Fibroblast of skin of right biceps (primary cell): ENCODE results near the gene GRIN2A.

Experiments
- DNase-seq: peaks from one replicate; pipeline ENCODE4 v3.0.0-alpha.2; 2013

GRIN2A gene

DNA sequence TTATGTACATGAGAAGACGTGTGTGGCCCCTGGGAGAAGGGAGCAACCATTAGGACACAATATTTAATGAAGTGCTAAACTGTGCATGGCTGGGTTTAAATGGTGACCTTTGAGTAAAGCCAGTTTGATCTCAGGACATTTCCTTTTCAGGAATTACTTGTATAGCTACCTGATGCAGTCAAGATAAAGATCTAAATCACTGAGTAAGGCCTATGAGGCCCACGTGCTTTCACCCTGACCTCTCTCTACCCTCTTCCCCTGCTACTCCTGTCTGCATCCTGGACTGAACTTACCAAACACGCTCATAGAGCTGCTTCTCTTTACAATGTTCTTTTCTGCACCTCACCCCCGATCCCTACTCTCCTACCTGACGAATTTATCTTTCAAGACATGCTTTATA is 98.9 kb downstream of the GRIN2A start:
- DNase-seq: no peak

DNA sequence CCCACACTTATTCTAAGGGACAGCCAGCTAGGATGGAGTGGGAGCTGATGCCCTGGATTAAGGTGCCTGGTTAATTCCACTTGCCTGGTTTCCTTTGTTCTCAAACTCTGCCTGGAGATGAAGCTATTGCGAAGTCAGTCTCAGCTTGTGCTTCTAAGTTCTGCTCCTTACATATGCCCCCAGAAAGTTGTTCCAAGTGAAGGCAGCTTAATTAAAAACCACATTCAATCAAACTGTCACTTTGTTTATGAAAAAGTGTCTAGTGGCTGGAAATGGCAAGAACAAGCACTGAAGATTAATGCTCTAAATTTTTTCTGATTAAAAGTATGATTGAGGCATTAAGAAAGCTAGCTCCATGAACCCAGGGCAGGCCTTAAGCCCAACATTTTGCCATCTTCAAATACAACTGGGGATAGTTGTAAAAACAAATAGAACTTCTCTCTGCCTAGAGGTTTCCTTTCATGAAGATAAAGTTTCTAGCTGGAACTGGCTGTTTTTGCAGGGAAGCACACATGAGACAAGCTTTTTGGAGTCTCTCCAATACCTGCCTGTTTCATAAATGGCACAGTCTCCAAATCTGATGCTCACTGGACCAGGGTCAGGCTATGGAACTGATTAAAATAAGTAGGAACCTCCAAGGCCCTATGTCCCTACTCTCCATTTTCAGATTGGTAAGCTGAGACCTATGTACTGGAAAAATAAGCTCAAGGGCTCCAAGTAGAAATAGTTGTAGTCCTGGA is 100.9 kb downstream of the GRIN2A start:
- peak; percentile 26 for DNase-seq

DNA sequence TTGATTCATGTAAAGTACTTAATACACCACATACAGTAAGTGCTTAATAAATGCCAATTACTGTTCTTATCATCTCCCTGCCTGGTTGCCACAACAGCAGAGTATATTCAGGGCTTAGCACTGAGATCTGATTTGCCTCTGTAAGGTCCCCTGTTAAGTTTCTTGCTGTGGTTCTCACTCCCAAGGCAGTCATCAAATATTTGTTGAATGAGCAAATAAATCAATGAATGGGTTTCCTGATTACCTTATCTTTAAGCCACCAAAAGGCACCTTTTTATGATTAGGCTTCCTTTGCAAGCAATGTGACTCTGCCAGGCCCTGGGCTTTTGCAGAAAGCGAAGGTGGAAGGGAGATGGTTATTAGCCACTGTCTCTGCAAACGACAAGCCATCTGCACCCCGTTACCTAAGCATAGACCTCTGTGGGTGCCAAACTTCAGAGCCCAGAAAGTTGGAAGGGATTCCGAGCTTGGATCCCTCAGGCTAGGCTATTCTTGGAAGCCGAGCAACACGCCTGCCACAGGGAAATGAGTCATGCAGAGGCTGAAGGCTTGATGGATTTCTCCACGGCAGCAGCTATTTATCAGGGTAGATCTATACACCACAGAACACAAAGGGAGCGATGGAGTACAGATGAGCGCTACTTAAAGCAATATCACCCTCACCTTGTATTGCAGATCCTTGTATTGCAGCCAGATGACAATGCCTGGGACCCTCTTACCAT is 102.0 kb downstream of the GRIN2A start:
- peak; percentile 95 for DNase-seq

- DNase-seq: peak; percentile 35
Observed at GRCh38 chr16:10078541-10078949, 103.7 kb downstream of the GRIN2A start.

DNA sequence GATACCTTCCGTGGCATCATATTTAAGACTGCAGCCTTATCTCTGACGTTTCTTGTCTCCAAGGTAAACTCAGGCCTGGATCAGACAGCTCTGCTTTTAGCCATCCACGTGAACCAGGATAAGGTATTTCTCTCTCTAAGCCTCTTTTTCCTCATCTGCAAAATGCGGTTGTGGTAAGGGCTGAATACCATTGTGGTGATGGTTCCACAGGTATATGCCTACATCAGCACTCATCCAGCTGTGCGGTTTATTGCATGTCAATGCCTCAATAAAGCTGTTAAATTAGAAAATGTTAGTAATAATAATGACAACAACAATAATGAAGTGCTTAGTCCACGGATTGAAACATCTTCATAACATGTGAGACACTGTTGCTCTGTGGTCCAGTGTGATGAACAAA is 104.4 kb downstream of the GRIN2A start:
- no peak for DNase-seq

DNA sequence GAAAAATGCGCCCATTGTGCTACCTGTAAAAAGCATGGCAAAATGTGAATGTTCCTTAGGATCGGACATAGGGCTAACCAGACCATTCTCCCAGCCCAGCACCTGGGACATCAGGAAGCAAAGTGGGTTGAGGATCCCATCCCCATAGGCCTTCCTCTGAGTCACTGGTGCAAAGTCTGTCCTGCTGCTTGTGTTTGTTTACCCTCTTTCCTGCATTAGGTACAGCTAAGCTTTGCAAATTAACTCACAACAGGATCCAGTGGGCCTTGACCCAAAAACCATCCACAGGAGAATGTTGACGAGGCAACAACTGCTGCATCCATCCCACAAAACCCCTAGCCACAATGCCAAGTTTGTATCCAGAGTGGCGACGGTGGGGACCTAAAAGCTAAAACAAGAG is 106.2 kb downstream of the GRIN2A start:
- no peak for DNase-seq

DNA sequence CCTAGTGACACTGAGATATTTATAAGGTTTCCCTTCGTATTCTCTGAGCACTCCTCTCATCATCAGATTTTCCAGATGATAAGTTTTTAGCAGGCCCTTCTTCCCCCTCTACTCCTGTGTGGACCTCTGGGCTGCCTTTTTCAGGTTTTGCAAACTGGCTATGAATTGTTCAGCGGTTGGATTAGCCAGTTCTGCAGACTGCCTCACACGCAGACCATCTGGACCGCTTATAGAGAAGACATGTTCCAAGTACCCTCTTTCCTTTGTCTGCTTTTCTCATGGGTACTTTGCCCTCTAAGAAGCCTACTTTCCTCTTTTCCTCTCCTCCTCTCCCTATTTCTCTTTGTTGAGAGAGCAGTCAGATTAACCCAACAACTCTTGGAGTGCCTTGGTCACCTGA is 111.6 kb downstream of the GRIN2A start:
- DNase-seq: no peak

- DNase-seq: no peak
Observed at GRCh38 chr16:10069374-10069773, 112.9 kb downstream of the GRIN2A start.

DNA sequence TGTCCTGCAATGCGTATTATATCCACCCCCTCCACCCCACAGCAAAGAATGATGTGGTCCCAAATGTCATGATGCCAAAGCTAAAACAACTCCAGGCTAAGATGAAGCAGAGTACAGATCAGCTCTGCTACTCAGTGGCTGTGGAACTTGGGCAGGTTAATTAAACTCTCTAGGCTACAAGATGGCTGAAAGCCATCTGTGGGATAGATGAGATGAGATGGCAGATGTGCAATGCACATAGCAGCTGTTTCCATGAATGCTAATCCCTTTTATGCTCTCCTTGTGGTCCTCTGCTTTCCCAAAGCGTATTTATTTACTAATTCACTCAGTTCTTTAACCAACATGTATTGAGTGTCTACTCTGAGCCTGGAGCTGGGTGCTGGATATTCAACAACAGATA is 114.4 kb downstream of the GRIN2A start:
- no peak for DNase-seq

- peak; percentile 11 for DNase-seq
Observed at GRCh38 chr16:10067406-10067805, 114.8 kb downstream of the GRIN2A start.

- no peak for DNase-seq
Observed at GRCh38 chr16:10065019-10065418, 117.2 kb downstream of the GRIN2A start.

GRCh38 chr16:10048850-10049249 is 133.4 kb downstream of the GRIN2A start:
- DNase-seq: no peak

DNA sequence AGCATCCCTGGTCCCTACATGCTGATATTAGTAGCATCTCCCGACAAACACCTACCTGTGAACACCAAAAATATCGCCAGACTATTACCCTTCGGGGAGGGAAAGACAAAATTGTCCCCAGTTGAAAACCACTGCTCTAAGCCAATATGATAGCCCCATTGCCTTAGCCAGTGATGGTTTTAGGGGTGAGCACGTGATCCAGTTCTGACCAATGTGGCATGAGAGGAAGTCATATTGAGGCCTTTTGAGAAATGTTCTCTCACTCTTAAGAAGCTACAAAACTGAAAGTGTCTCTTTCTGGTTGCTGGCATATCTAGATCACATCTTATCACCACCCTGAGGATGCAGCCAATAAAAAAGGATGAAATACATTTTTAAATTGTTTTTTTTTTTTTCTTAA is 136.3 kb downstream of the GRIN2A start:
- no peak for DNase-seq

DNA sequence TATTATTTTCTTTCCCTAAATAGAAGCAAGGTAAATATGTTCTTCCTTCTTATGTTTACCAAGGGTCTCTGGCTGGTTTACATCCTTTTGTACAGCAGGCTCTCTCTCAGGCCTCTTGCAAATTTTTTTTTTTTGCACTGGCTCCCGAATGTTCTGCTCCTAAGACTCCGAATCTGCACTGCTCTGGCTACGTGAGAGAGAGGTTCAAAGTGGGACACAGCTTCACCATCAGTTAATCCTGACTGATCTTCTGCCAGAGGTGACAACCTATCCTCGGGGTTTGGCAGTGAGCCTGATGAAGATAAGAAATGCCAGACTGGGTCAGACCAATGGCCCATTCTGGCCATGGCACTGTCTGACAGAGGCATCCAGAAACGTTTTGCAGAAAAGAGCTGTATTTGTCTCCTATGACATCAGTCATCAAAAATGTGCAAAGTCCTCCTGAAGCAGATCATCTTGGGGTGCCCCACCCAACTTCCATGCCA is 136.9 kb downstream of the GRIN2A start:
- no peak for DNase-seq

- no peak for DNase-seq
Observed at GRCh38 chr16:10040136-10041080, 141.8 kb downstream of the GRIN2A start.

DNA sequence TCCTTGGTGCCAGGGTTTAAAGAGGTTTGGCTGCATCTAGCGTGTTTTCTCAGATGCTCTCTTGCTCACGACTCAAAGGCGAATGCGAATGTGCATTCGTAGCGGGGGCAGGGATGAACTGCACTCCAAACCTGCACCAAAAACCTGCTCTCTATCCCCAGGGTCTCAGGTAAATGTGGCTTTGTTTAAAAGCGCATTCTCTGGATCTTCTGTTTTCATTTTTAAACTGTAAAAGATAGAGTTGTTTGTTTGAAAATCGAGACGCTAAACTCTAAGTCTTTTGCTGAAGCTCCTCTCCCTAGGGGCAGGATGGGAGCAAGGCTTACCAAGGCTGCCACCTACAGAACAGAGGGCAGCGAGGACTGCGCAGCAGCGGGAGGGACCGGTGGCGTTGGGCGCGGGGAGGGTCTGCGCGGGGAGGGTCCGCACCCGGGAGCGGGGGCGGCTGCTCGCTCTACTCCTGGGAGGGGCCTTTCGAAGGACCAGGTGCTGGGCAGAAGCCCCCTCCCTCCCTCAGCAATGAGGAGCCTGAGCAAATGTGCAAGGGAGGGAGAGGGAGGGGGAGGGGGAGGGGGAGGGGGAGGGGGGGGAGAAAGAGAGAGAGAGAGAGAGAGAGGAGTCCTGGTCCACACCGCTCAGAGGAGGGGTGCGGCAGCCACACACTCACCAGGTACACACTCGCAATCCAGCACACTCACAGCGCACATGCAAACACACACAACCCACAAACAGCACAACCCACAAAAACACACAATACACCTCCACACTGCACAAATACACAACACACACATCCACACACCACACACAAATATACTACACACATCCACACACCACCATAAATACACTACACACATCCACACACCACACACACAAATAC is 142.8 kb downstream of the GRIN2A start:
- peak; percentile 35 for DNase-seq

GRCh38 chr16:10037751-10038150 is 144.5 kb downstream of the GRIN2A start:
- peak; percentile 73 for DNase-seq

GRCh38 chr16:10036956-10037355 is 145.3 kb downstream of the GRIN2A start:
- no peak for DNase-seq

- DNase-seq: no peak
Observed at GRCh38 chr16:10033556-10033955, 148.7 kb downstream of the GRIN2A start.

DNA sequence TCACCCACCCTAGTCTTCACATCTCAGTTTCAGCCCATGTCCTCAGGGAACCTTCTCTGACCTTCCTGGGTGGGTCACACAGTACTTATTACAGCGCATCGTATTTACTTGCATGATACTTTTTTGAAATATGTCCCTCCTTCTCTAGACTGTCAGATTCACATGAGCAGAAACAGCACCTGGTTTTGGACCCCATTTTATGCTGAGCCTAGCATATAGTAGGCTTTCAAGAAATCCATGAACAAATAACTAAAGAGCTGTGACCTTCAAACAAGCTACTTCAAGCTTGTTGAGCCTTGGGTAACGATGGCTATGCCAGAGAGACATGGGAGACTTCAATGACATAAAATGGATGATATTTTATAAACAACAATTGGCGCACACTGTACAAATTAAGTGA is 150.3 kb downstream of the GRIN2A start:
- no peak for DNase-seq

GRCh38 chr16:10031473-10031872 is 150.8 kb downstream of the GRIN2A start:
- DNase-seq: peak; percentile 10

GRCh38 chr16:10028644-10029043 is 153.6 kb downstream of the GRIN2A start:
- DNase-seq: no peak
